Mesothelial cell of epicardium (in vitro differentiated cells): ENCODE results near the gene TMEM151B. TPM values are rescaled to one million over a fixed set of nuclear protein-coding genes. Genes with fewer than 3 reads are reported as not detected.

Source experiments
- DNase-seq, 2 experiments: peaks; one replicate each; pipeline ENCODE4 v3.0.0; 2021; ENCODE audit warnings: low spot score in 2 of 2; ENCODE audit not compliant: unreplicated experiment in 2 of 2
- H3K27ac Mint-ChIP-seq: 2 replicates; pipeline ENCODE4 v1.8.0; 2021; ENCODE audit warnings: mixed read lengths
- H3K27me3 Mint-ChIP-seq: 2 replicates; pipeline ENCODE4 v1.8.0; 2021; ENCODE audit warnings: low read depth, mixed read lengths
- H3K36me3 Mint-ChIP-seq: 2 replicates; pipeline ENCODE4 v1.8.0; 2021; ENCODE audit warnings: mixed read lengths
- H3K4me1 Mint-ChIP-seq: 2 replicates; pipeline ENCODE4 v1.8.0; 2021; ENCODE audit warnings: mixed read lengths
- H3K4me3 Mint-ChIP-seq: 2 replicates; pipeline ENCODE4 v1.8.0; 2021; ENCODE audit warnings: mild to moderate bottlenecking, moderate library complexity, mixed read lengths
- H3K9me3 Mint-ChIP-seq: 2 replicates; pipeline ENCODE4 v1.8.0; 2021; ENCODE audit warnings: mixed read lengths
- CTCF ChIP-seq: fragments of 200-600 bp; sonication (generic); IDR thresholded peaks from one replicate; pipeline ENCODE4 v1.5.0; 2021; ENCODE audit warnings: antibody characterized with exemption; ENCODE audit not compliant: unreplicated experiment
- total RNA-seq: library from RNA; stranded (reverse); gene quantifications from 3 replicates; pipeline ENCODE4 v1.2.1, GENCODE V29; 2021

TMEM151B gene
- total RNA-seq, 1 donor from 2014 or later: 0.56 TPM

- Mint-ChIP-seq H3K4me3 (peak overlapping the region; percentile 54), H3K36me3 (peaks cover 18% of the 10 kb centered on the region), H3K4me1 (peaks cover 5% of the 10 kb centered on the region), H3K9me3 (no peaks in the 10 kb centered on the region), H3K27me3 (peaks cover 56% of the 10 kb centered on the region), H3K27ac (no peak overlapping the region)
- no peak for DNase-seq
- no peak for TF ChIP-seq CTCF
These were observed 28.0 kb downstream of the TMEM151B start for GRCh38 chr6:44298055-44298803.

- Mint-ChIP-seq H3K36me3 (peaks cover 23% of the 10 kb centered on the region), H3K9me3 (no peaks in the 10 kb centered on the region)
- no peak for DNase-seq
These were observed 28.6 kb downstream of the TMEM151B start for GRCh38 chr6:44298864-44299263.

GRCh38 chr6:44300292-44300823, 30.1 kb downstream of the TMEM151B start:
- Mint-ChIP-seq H3K27ac (no peak overlapping the region), H3K4me3 (no peak overlapping the region), H3K9me3 (no peaks in the 10 kb centered on the region), H3K27me3 (peaks cover 35% of the 10 kb centered on the region), H3K4me1 (peaks cover 5% of the 10 kb centered on the region), H3K36me3 (peaks cover 23% of the 10 kb centered on the region)
- TF ChIP-seq CTCF: no peak
- DNase-seq: no peak

More at GRCh38 chr6:44298864-44299263, 28.6 kb downstream of the TMEM151B start:
- H3K27me3 Mint-ChIP-seq: peaks cover 50% of the 10 kb centered on the region
- peaks cover 5% of the 10 kb centered on the region for H3K4me1 Mint-ChIP-seq
- peak overlapping the region; percentile 20 for H3K4me3 Mint-ChIP-seq
- peak overlapping the region; percentile 5 for H3K27ac Mint-ChIP-seq
- no peak for TF ChIP-seq CTCF

DNA sequence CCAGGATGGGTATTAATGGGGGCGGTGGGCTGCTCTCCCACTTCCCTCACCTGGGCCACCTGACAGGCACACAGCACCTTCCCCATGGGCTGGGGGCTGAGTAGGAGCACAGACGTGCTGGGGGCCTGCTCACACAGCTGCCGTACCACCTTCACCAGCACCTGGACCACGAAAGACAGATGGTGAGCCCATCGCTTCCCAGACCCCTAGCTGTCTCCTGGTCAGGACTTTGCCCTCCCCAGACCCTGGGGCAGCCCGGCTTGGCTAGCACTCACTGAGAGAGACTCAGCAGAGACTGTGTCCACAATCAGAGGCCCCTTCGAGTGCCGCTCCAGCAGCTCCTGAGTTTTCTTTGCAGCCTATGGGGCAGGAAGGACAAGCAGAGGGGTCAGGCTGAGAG, 30.9 kb downstream of the TMEM151B start:
- Mint-ChIP-seq H3K4me3 (no peak overlapping the region), H3K9me3 (no peaks in the 10 kb centered on the region), H3K27ac (no peak overlapping the region), H3K36me3 (peaks cover 23% of the 10 kb centered on the region), H3K4me1 (peaks cover 5% of the 10 kb centered on the region), H3K27me3 (peaks cover 29% of the 10 kb centered on the region)
- no peak for DNase-seq
- no peak for TF ChIP-seq CTCF

DNA sequence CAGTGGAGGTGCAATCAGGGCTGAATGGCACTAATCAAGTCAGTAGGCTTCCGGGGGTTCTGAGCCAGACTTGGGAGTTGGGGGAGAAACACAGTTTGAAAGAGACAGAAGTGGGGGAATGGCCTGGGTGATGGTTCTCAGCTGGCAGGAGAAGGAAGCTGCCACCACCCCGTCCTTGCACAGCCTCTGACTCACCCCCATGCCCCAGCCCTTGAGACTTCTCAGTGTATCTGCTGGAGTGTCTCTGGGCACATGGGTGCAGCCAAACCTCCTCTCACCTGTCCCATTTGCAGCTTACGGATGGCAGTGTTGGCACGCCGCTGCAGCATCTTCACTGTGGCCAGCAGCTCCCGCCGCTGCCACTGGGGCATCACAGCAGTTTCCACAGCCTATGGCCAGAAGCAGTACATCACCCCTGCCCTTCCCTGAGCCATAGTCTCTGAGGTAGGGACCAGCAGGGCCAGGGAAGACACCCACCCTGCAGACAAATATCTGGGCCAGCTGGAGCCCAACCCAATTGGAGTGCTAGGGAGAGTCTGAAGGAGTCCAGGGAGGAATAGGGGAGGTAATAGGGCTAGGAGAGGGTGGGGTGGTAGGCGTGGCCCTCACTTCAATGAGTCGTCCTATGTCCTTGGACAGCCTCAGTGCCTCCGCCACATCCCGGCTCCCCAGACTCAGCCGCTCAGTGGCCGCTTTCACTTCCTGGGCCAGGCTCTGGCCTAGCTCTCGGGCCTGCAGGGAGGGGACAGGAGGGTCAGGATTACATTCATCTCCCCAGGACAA, 31.7 kb downstream of the TMEM151B start:
- no peaks in the 10 kb centered on the region for H3K9me3 Mint-ChIP-seq
- H3K4me1 Mint-ChIP-seq: peaks cover 3% of the 10 kb centered on the region
- peaks cover 23% of the 10 kb centered on the region for H3K36me3 Mint-ChIP-seq
- TF ChIP-seq CTCF: no peak
- no peak overlapping the region for H3K4me3 Mint-ChIP-seq
- H3K27me3 Mint-ChIP-seq: peaks cover 20% of the 10 kb centered on the region
- H3K27ac Mint-ChIP-seq: no peak overlapping the region
- no peak for DNase-seq
